ENCODE data around the gene MAB21L1. TPM values are rescaled to one million over a fixed set of nuclear protein-coding genes. Genes with fewer than 3 reads are reported as not detected.

Gene MAB21L1
- total RNA-seq, 4 donors from 2014 or later = 1.1 to 3.3 (median 2.2) TPM

GRCh38 chr13:35469806-35470525 is 6.5 kb downstream of the MAB21L1 start:
- peak overlapping the region; percentile 28 to 54 for H3K4me3 ChIP-seq
- TF ChIP-seq EP300 (IDR thresholded peaks at IDR 0.05) = no peak
- TF ChIP-seq, protein P1, sequence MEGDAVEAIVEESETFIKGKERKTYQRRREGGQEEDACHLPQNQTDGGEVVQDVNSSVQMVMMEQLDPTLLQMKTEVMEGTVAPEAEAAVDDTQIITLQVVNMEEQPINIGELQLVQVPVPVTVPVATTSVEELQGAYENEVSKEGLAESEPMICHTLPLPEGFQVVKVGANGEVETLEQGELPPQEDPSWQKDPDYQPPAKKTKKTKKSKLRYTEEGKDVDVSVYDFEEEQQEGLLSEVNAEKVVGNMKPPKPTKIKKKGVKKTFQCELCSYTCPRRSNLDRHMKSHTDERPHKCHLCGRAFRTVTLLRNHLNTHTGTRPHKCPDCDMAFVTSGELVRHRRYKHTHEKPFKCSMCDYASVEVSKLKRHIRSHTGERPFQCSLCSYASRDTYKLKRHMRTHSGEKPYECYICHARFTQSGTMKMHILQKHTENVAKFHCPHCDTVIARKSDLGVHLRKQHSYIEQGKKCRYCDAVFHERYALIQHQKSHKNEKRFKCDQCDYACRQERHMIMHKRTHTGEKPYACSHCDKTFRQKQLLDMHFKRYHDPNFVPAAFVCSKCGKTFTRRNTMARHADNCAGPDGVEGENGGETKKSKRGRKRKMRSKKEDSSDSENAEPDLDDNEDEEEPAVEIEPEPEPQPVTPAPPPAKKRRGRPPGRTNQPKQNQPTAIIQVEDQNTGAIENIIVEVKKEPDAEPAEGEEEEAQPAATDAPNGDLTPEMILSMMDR (IDR thresholded peaks at IDR 0.05) = no peak
- TF ChIP-seq POLR2AphosphoS5 (IDR thresholded peaks at IDR 0.05) = no peak
- TF ChIP-seq POLR2A (IDR thresholded peaks at IDR 0.05) = no peak
- peak overlapping the region; percentile 19 to 85 (median 82) for H3K27ac ChIP-seq
- H3K9me3 ChIP-seq = no peaks in the 10 kb centered on the region
- H3K4me1 ChIP-seq = no peaks in the 10 kb centered on the region
- ATAC-seq = no peak
- WGBS, 2 donors (ENCODE audit: low coverage in 1 of 2) = 55 to 67% methylated on average over 9 to 10 of the region's 10 CpGs
- H3K36me3 ChIP-seq = no peaks in the 10 kb centered on the region
- H3K27me3 ChIP-seq = no peaks in the 10 kb centered on the region

DNA sequence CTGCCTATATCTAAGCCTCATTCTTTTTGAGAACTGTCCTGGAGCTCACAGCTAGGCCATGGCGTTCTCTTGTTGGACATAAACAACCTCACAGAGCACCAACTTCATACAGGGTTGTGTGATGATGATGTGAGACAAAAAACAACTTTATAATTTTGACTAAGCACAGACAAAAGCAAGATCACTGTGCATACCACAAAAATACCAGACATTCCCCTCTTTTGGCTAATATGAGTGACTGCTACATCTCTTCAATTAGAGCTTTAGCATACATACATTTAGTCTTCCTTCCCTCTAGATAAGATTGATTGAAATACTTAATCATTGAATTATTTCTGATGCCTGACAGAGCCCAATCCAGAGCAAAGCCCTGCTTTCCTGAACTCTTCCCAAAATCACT is 8.3 kb downstream of the MAB21L1 start:
- no peak overlapping the region for H3K4me3 ChIP-seq
- no peaks in the 10 kb centered on the region for H3K9me3 ChIP-seq
- no peaks in the 10 kb centered on the region for H3K27me3 ChIP-seq
- H3K4me1 ChIP-seq = no peaks in the 10 kb centered on the region
- WGBS, 2 donors (ENCODE audit: low coverage in 1 of 2) = 67% methylated on average over 1 of the region's 1 CpG; no CpG with 5 or more reads in 1 of the 2 donors
- no peak for ATAC-seq
- no peaks in the 10 kb centered on the region for H3K36me3 ChIP-seq
- H3K27ac ChIP-seq = no peak overlapping the region
- TF ChIP-seq, protein P1 (IDR thresholded peaks at IDR 0.05) = no peak
- TF ChIP-seq POLR2AphosphoS5 (IDR thresholded peaks at IDR 0.05) (no peak), POLR2A (IDR thresholded peaks at IDR 0.05) (no peak)

DNA sequence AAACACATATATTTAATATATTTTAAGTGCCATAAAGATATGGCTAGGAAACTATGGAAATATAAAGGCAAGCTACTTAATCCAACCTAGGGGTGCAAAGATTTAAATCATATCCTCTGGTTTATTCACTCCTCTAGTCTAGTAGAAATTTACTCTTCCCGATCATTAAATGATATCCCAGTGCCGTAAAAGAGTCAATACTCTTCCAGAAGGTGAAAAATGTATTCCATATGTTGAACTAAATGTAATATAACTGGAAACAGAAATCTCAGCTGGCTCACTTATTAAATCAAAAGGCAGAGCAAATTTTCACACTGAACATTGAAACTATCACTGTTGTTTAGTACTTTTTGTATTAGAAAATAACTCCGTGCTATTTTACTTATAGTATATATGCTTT is 11.1 kb downstream of the MAB21L1 start:
- no peaks in the 10 kb centered on the region for H3K9me3 ChIP-seq
- H3K36me3 ChIP-seq = no peaks in the 10 kb centered on the region
- no peaks in the 10 kb centered on the region for H3K4me1 ChIP-seq
- H3K27me3 ChIP-seq = no peaks in the 10 kb centered on the region
- H3K27ac ChIP-seq = no peak overlapping the region
- no peak for ATAC-seq
- no peak for TF ChIP-seq EP300 (IDR thresholded peaks at IDR 0.05)
- TF ChIP-seq, protein P1 (IDR thresholded peaks at IDR 0.05) = no peak
- TF ChIP-seq POLR2AphosphoS5 (IDR thresholded peaks at IDR 0.05) = no peak
- TF ChIP-seq POLR2A (IDR thresholded peaks at IDR 0.05) = no peak
- no peak overlapping the region for H3K4me3 ChIP-seq
- 91 to 92% methylated on average over 3 of the region's 3 CpGs for WGBS, 2 donors (ENCODE audit: low coverage in 1 of 2)

DNA sequence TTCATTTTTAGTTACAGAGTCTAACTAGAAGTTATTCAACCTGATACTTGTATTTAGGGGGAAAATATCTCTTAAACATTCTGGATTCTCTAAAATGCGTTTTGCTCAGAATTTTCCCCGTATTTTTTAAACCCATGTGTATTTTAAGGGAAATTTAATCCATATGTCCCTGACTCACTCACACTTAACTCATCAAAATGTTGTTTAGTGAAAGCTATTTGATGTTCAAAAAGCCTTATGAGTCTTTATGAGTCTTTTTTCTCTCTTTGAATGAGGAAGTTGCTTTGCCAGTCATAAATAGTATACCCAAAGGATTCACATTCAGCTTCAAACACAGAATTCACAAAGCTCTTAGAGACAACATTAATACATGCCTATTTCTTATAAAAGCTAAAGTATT is 16.4 kb downstream of the MAB21L1 start:
- ATAC-seq = no peak
- Histone ChIP-seq H3K27me3 (no peaks in the 10 kb centered on the region), H3K36me3 (peaks cover 0 to 7% of the 10 kb centered on the region in 2 donors), H3K27ac (no peak overlapping the region), H3K4me3 (no peak overlapping the region), H3K9me3 (no peaks in the 10 kb centered on the region), H3K4me1 (no peaks in the 10 kb centered on the region)
- TF ChIP-seq, protein P1 (IDR thresholded peaks at IDR 0.05) = no peak
- TF ChIP-seq EP300 (IDR thresholded peaks at IDR 0.05) (no peak), POLR2A (IDR thresholded peaks at IDR 0.05) (no peak), POLR2AphosphoS5 (IDR thresholded peaks at IDR 0.05) (no peak)
- 95% methylated on average over 2 of the region's 2 CpGs for WGBS, 2 donors (ENCODE audit: low coverage in 1 of 2)

DNA sequence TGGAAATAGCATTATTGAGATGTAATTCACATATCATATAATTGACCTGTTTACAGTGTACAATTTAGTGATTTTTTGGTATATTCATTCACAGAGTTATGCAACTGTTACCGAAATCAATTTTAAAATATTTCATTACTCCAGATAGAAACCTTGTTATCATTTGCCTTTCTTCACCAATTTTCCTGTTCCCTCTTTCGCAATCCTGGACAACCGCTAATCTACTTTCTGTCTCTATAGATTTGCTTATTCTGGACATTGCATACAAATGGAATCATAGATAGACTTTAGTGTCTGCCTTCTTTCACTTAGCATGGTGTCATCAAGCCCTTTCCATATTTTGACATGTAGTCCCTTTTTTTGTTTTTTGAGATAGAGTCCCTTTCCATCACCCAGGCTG is 19.2 kb downstream of the MAB21L1 start:
- ATAC-seq = no peak
- H3K4me1 ChIP-seq = no peaks in the 10 kb centered on the region
- H3K9me3 ChIP-seq = no peaks in the 10 kb centered on the region
- no peak for TF ChIP-seq POLR2AphosphoS5 (IDR thresholded peaks at IDR 0.05)
- no peak for TF ChIP-seq POLR2A (IDR thresholded peaks at IDR 0.05)
- no peak for TF ChIP-seq EP300 (IDR thresholded peaks at IDR 0.05)
- TF ChIP-seq, protein P1 (IDR thresholded peaks at IDR 0.05) = no peak
- 92 to 100% methylated on average over 1 to 3 of the region's 3 CpGs for WGBS, 2 donors (ENCODE audit: low coverage in 1 of 2)
- H3K27me3 ChIP-seq = no peaks in the 10 kb centered on the region
- peaks cover 0 to 15% of the 10 kb centered on the region in 2 donors for H3K36me3 ChIP-seq
- H3K4me3 ChIP-seq = no peak overlapping the region
- H3K27ac ChIP-seq = no peak overlapping the region

Data from gastroesophageal sphincter (tissue), 4 donors.